GM18520 (cell line): ENCODE data around the gene EGF.
"Not testable (repeated sequence)": the region's sequence is repeated elsewhere in the genome, so short reads cannot be mapped to it uniquely, and the experiment has no call there.

Experiments used
- ATAC-seq: cut with Tn5 transposase; IDR thresholded peaks from one replicate; pipeline ENCODE4 v1.9.1; 2021; ENCODE audit not compliant: unreplicated experiment

The EGF gene

DNA sequence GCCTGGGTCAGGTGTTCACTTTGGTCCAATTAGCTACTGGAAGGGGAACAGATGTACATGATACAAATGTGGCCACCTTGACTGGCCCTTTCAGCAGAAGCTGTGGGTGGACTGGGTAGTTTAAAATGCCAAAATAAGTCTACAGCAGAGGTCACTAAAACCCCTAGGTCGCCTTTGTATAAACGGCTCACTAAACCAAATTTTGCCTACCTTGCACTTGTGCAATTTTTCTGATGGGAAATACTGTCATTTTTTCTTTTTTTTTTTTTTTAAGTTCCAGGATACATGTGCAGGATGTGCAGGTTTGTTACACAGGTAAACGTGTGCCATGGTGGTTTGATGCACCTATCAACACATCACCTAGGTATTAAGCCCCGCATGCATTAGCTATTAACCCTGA lies 109.8 kb downstream of the EGF start:
- no peak for ATAC-seq

- no peak for ATAC-seq
Measured at GRCh38 chr4:110025056-110025455, 112.4 kb downstream of the EGF start.

DNA sequence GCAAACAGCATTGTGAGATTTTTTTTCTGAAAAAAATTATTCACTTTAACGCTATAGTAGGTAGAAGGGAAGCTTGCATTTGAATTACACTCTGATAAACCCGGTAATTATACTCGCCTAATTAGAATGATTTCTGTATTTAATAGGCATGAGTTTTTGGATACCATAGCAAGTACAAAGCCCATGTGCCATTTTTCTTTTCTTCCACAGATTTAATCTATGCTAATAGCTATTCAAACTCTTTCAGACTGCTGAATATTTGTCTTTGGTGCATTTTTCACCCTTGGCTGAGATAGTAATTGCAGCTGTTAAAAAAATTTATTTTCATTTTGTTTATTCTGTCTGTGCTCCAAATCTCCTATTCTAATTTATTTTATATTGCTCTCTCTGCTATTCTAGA lies 113.0 kb downstream of the EGF start:
- no peak for ATAC-seq

- no peak for ATAC-seq
Measured at GRCh38 chr4:110032603-110033002, 119.9 kb downstream of the EGF start.

DNA sequence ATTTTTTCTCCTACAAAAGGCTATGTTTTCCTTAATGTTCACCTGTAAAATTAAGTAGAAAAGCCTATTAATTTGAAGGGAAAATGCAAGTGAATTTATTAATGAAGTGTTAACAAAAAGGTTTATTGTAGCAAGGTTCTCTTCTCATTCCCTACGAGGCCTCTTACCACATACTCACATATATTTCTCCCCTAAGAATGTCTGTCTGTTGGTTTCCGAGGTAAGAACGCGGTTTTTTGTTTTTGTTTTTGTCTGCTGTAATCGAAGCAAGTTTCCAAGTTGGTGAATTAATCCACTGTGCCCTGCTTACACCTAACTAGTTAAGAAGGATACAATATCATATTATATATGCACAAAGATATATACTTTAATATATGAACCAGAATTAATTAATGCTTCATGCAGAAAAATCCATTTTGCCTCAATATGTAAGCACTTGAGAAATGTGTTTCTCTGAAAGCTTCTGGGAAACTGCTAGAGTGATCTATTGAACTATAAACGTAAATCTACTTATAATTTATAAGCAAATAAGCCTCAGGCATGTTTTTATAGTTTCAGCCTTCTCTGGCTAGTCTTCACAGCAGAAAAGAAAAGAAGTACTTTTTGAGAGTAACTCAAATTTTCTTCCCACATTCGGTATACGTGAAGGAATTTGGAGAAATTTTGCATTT lies 120.8 kb downstream of the EGF start:
- ATAC-seq, result no peak

GRCh38 chr4:110034026-110034393 lies 121.3 kb downstream of the EGF start:
- ATAC-seq, result peak; percentile 86

GRCh38 chr4:110039164-110039563 lies 126.5 kb downstream of the EGF start:
- ATAC-seq, result not testable (repeated sequence)

DNA sequence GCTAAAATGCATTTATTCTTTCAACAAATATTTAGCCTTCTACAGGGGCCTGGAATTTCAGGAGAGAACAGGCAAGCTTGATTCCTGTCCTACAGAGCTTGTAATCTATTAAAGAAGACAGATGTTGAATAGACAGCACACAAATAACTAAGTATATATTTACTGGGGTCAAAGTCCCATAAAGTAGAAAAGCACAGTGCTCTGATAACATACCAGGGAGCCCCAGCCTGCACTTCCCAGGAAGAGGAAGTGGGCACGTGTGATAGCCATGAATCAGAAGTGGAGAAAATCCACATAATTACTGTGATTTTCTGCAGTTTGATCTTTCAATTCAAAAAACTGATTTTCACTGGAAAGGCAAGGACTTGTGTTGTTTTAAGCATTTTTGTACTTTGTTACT lies 129.1 kb downstream of the EGF start:
- ATAC-seq, result no peak

GRCh38 chr4:110042545-110043517 lies 130.1 kb downstream of the EGF start:
- ATAC-seq, result no peak

DNA sequence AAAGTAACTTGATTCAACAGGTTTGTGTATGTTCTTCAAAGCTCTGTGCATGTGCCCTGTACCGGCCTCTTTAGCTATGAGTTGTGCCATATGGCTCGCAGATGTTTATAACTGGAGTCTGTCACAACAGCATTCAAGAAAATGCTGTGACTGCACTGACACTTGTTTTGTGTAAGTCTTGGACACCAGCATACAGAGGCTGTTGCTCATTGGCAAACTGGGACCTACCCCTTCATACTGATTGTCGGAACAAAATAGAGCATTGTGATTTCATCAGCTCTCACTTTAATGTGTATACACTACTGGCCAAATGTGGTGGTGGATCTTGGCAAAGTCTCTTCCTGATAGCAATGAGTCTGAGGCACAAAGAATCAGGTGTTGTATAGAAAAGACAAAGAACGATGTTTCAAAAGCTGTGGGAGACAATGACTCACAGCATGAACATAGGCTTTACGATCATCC lies 133.9 kb downstream of the EGF start:
- no peak for ATAC-seq

- peak; percentile 49 for ATAC-seq
Measured at GRCh38 chr4:110049951-110050925, 137.6 kb downstream of the EGF start.

- ATAC-seq, result peak; percentile 73
Measured at GRCh38 chr4:110055158-110055768, 142.6 kb downstream of the EGF start.

- no peak for ATAC-seq
Measured at GRCh38 chr4:110058677-110059076, 146.0 kb downstream of the EGF start.

DNA sequence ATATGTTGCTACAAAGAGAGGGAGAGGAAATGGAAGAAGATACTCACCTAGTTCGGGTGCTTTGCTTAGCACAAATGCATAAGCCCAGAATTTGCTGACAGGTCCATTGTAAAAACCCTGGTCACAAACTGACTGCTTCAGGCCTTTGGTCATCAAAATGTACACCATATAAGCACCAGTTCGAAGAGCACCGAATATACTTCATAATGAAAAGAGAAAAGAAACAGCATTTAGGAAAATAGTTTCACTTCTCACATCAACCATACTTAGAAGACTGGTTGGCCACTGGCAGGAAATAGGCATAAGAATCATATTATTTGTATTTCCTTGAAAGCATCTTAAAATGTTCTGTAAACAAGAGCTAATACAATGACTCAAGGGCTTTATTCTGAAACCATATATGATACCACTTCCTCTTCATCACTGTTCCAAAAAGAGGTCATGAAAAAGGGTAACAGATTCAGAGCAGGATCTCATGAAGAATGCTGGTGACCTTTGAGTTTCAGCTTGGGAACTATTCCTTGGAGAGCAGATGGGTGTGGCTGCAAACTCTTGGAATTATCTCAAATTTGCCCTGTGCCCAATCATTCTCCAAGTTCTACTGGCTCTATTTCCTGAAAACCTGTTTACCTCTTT lies 147.0 kb downstream of the EGF start:
- peak; percentile 75 for ATAC-seq

- no peak for ATAC-seq
Measured at GRCh38 chr4:110061076-110061475, 148.4 kb downstream of the EGF start.
